Measurements from ENCODE around the gene PHIP. TPM values are rescaled to one million over a fixed set of nuclear protein-coding genes. Genes with fewer than 3 reads are reported as not detected.
"Not testable (repeated sequence)": the region's sequence is repeated elsewhere in the genome, so short reads cannot be mapped to it uniquely, and the experiment has no call there.

Gene PHIP
- total RNA-seq, 1 experiment from 2014 or later: 14.2 TPM

DNA sequence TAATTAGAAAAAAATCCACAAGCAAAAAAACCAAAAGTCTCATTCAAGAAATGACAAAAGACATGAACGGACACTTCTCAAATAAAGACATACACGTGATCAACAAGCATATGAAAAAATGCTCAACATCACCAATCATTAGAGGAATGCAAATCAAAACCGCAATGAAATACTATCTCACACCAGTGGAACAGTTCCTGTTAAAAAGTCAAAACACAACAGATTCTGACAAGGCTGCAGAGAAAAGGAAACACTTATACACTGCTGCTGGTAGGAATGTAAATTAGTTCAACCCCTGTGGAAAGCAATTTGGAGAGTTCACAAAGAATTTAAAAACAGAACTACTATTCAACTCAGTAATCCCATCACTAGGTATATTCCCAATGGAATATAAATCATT lies 152.7 kb downstream of the PHIP start:
- no peak for DNase-seq (ENCODE audit: low spot score)

GRCh38 chr6:78921168-78921567 lies 156.9 kb downstream of the PHIP start:
- not testable (repeated sequence) for DNase-seq (ENCODE audit: low spot score)

GRCh38 chr6:78917788-78918187 lies 160.3 kb downstream of the PHIP start:
- no peak for DNase-seq (ENCODE audit: low spot score)

GRCh38 chr6:78916411-78916810 lies 161.6 kb downstream of the PHIP start:
- DNase-seq (ENCODE audit: low spot score): no peak

DNA sequence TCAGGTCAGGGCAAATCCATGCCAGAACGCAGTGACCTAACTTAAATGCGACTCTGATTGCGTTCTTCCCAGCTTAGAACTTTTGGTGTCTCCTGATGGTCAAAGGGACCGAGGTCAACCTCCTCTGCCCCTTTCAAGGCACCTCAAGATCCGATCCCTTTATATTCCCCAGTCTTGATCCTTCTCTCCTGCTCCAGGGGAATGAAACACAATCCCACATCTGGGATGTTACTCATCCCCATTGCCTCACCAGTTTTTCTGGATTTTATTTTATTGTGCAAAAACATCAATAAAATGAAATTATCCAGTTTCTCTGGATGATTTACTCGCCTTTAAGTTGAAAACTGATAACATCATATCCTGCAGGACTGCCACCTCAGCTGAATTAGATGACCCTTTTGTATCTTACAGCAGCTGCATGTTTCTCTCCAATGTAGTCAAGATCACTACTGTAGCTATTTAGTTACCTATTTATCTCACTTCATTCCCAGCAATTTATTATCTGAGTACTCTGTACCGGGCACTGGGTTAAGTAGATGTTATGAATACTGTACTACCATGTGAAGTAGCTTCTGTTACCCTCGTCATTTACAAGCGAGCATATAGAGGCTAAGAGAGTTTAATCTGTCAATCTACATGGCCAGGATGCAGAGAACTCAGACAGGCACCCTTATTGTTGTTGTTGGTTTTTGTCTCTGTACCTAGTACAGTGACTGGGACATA lies 166.7 kb downstream of the PHIP start:
- DNase-seq (ENCODE audit: low spot score): no peak

DNA sequence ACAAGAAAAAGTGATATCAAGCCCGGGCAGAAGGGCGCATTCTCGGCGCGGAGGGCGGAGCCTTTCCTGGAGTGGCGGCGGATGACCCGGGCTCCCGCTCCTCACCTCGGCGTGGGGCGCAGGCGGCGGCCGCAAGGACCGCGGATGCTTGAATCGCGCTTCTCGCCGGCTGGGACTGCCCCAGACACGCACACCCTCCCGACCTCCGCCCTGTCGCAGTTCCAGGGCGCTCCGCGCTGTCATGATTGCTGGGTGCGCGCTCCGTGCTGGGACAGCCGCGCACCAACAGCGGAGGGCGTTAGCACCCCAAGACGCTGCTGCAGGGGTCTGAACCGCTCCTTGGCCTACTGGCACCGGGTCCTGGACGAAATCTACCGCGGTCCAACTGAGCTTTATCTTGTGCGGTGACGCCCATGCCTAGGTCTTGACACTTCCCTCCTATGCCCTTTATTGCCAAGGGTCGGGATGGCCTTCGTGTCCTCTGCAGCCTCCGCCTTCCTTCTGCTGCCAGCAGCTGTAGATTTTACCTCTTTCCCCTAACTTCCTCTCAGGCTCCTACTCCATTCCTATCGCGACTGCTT lies 167.4 kb downstream of the PHIP start:
- DNase-seq (ENCODE audit: low spot score): no peak

- DNase-seq (ENCODE audit: low spot score): no peak
Observed at GRCh38 chr6:78910010-78910409, 168.0 kb downstream of the PHIP start.

- DNase-seq (ENCODE audit: low spot score): no peak
Observed at GRCh38 chr6:78909391-78909790, 168.7 kb downstream of the PHIP start.

DNA sequence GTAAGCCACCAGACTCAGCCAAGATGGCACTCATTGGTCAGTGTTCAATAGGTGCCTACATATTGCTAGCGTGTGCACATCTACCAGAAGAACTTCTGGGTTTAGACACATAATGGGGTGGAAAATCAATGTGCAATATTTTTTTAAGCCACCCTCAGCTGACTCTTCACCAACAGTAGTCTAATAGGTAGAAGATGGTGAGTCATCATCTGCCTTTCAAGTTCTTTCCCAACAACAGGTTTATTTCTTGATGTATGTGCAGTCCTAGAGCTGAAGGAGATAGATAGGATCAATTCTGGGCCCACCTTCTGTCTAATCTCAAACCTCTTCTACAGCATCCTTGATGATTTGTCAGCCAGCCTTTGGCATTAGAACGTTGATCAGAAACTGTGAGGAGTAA lies 169.4 kb downstream of the PHIP start:
- DNase-seq (ENCODE audit: low spot score): no peak

DNA sequence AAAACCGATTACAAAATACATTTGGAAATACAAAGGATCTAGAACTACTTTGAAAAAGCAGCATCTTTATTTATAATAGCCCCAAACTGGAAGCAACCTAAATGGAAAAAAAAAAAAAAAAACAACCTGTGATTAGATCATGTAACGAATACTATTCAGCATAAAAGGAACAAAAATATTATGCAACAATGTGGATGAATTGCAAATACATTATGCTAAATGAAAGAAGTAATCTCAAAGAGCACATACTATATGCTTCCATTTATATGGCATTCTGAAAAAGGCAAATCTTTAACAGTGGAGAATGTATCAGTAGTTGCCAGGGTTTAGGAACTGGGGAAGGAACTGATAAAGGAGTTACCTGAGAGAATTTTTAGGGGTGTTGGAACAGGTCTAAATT lies 181.8 kb downstream of the PHIP start:
- DNase-seq (ENCODE audit: low spot score): no peak

DNA sequence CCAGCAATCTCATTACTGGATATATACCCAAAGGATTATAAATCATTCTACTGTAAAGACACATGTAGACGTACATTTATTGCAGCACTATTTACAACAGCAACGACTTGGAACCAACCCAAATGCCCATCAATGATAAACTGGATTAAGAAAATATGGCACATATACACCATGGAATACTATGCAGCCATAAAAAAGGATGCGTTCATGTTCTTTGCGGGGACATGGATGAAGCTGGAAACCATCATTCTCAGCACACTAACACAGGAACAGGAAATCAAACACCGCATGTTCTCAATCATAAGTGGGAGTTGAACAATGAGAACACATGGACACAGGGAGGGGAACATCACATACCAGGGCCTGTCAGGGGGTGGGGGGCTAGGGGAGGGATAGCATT lies 188.2 kb downstream of the PHIP start:
- not testable (repeated sequence) for DNase-seq (ENCODE audit: low spot score)

Other genes with a start within 250 kb of the PHIP start
- gene IRAK1BP1, start 210.7 kb downstream of the PHIP start, total RNA-seq (2014; rRNA removed; shearing (Covaris generic)): 1.2 and 2.0 TPM in 2 replicates
- 150 and 172 TPM in 2 replicates for gene HMGN3, start 156.4 kb upstream of the PHIP start, total RNA-seq (2014; rRNA removed; shearing (Covaris generic))